Calu3 (cell line): ENCODE results near the gene WDFY2. TPM values are rescaled to one million over a fixed set of nuclear protein-coding genes. Genes with fewer than 3 reads are reported as not detected.

ENCODE experiments used
- BruUV-seq: library from RNA; stranded (reverse); fragments of 400-500 nt; replicated peaks from 2 replicates; lab custom pipeline; 2021; lab: Mats Ljungman, UMichigan
- CTCF ChIA-PET: fragments of 300-600 bp; sonication (Branson Sonifier 250); formaldehyde crosslinking; loops from one replicate; lab custom pipeline; 2022; ENCODE audit warnings: antibody characterized with exemption; lab: Charles Lee
- DNase-seq: peaks from one replicate; pipeline ENCODE4 v3.0.0; 2022
- H3K27ac Mint-ChIP-seq: one replicate; pipeline ENCODE4 v1.8.0; 2022; ENCODE audit warnings: mixed read lengths; ENCODE audit not compliant: unreplicated experiment
- H3K27me3 Mint-ChIP-seq: one replicate; pipeline ENCODE4 v1.8.0; 2022; ENCODE audit warnings: mixed read lengths; ENCODE audit not compliant: unreplicated experiment
- H3K36me3 Mint-ChIP-seq: one replicate; pipeline ENCODE4 v1.8.0; 2022; ENCODE audit warnings: mild to moderate bottlenecking, moderate library complexity, mixed read lengths; ENCODE audit not compliant: insufficient read depth, unreplicated experiment
- H3K4me1 Mint-ChIP-seq: one replicate; pipeline ENCODE4 v1.8.0; 2022; ENCODE audit warnings: mild to moderate bottlenecking, low read depth, mixed read lengths; ENCODE audit not compliant: unreplicated experiment
- H3K4me3 Mint-ChIP-seq: one replicate; pipeline ENCODE4 v1.8.0; 2022; ENCODE audit warnings: mild to moderate bottlenecking, low read depth, moderate library complexity, mixed read lengths; ENCODE audit not compliant: unreplicated experiment
- H3K9me3 Mint-ChIP-seq: one replicate; pipeline ENCODE4 v1.8.0; 2022; ENCODE audit warnings: low read depth, mixed read lengths; ENCODE audit not compliant: unreplicated experiment
- CTCF ChIP-seq: fragments of 200-600 bp; IDR thresholded peaks from one replicate; pipeline ENCODE4 v1.8.0; 2022; ENCODE audit warnings: antibody characterized with exemption; ENCODE audit not compliant: unreplicated experiment
- intact Hi-C: fragments of 100-400 bp; cut with micrococcal nuclease; formaldehyde crosslinking; loops from one replicate; pipeline ENCODE4 v1.10.0; 2022; ENCODE audit not compliant: unreplicated experiment
- total RNA-seq: library from RNA; stranded (reverse); gene quantifications from 2 replicates; pipeline ENCODE4 v1.2.3, GENCODE V29; 2022

Gene WDFY2
- total RNA-seq, 1 experiment from 2014 or later, result 5.9 TPM

- intact Hi-C loops, result no loop called here
- H3K4me1 Mint-ChIP-seq, result peaks cover under 1% of the 10 kb centered on the region
- BruUV-seq, result no TSS peak
- no peak overlapping the region for H3K4me3 Mint-ChIP-seq
- H3K27me3 Mint-ChIP-seq, result no peaks in the 10 kb centered on the region
- no peak overlapping the region for H3K27ac Mint-ChIP-seq
- H3K9me3 Mint-ChIP-seq, result no peaks in the 10 kb centered on the region
- TF ChIP-seq CTCF, result no peak
- no peak for DNase-seq
- CTCF ChIA-PET, result interaction anchor here (0.7 kb wide), 1 partner anchor 325 kb away, joined by 3 read pairs; no protein-coding TSS in a partner anchor
- H3K36me3 Mint-ChIP-seq, result no peaks in the 10 kb centered on the region
Observed at GRCh38 chr13:51758691-51759090, 174.4 kb downstream of the WDFY2 start.

- no peak overlapping the region for H3K27ac Mint-ChIP-seq
- no peak for TF ChIP-seq CTCF
- BruUV-seq, result no TSS peak
- H3K4me3 Mint-ChIP-seq, result no peak overlapping the region
- H3K27me3 Mint-ChIP-seq, result no peaks in the 10 kb centered on the region
- H3K9me3 Mint-ChIP-seq, result no peaks in the 10 kb centered on the region
- DNase-seq, result no peak
- H3K36me3 Mint-ChIP-seq, result no peaks in the 10 kb centered on the region
- CTCF ChIA-PET, result no interaction called here
- H3K4me1 Mint-ChIP-seq, result peaks cover 6% of the 10 kb centered on the region
- intact Hi-C loops, result no loop called here
Observed at GRCh38 chr13:51759240-51759639, 175.0 kb downstream of the WDFY2 start.

GRCh38 chr13:51760592-51760991 lies 176.3 kb downstream of the WDFY2 start:
- no peak for DNase-seq
- H3K27me3 Mint-ChIP-seq, result no peaks in the 10 kb centered on the region
- H3K4me1 Mint-ChIP-seq, result peaks cover 19% of the 10 kb centered on the region
- no peak overlapping the region for H3K27ac Mint-ChIP-seq
- no TSS peak for BruUV-seq
- no peaks in the 10 kb centered on the region for H3K36me3 Mint-ChIP-seq
- H3K9me3 Mint-ChIP-seq, result no peaks in the 10 kb centered on the region
- TF ChIP-seq CTCF, result no peak
- CTCF ChIA-PET, result no interaction called here
- intact Hi-C loops, result no loop called here
- H3K4me3 Mint-ChIP-seq, result no peak overlapping the region

GRCh38 chr13:51761643-51762350 lies 177.5 kb downstream of the WDFY2 start:
- BruUV-seq, result no TSS peak
- no peaks in the 10 kb centered on the region for H3K27me3 Mint-ChIP-seq
- H3K9me3 Mint-ChIP-seq, result no peaks in the 10 kb centered on the region
- intact Hi-C loops, result no loop called here
- H3K36me3 Mint-ChIP-seq, result no peaks in the 10 kb centered on the region
- CTCF ChIA-PET, result no interaction called here
- no peak for TF ChIP-seq CTCF
- no peak overlapping the region for H3K4me3 Mint-ChIP-seq
- DNase-seq, result no peak
- no peak overlapping the region for H3K27ac Mint-ChIP-seq
- H3K4me1 Mint-ChIP-seq, result peaks cover 20% of the 10 kb centered on the region
